ENCODE results near the gene DUSP16. TPM values are rescaled to one million over a fixed set of nuclear protein-coding genes. Genes with fewer than 3 reads are reported as not detected.

DUSP16 gene
- total RNA-seq, 1 donor from 2014 or later = 52.1 TPM

- Mint-ChIP-seq H3K36me3 (peaks cover 40% of the 10 kb centered on the region), H3K9me3 (no peaks in the 10 kb centered on the region), H3K27me3 (peaks cover 3% of the 10 kb centered on the region), H3K27ac (peak overlapping the region; percentile 93), H3K4me3 (peak overlapping the region; percentile 91), H3K4me1 (ENCODE audit: unreplicated experiment) (peaks cover 8% of the 10 kb centered on the region)
- TF ChIP-seq CTCF (conservative IDR thresholded peaks at IDR 0.05) = peak; percentile 18
- peak; percentile 72 for DNase-seq (ENCODE audit: extremely low spot score, unreplicated experiment)
Observed at GRCh38 chr12:12561371-12562015, 1.2 kb downstream of the DUSP16 start.

- no peak for TF ChIP-seq CTCF (conservative IDR thresholded peaks at IDR 0.05)
- Mint-ChIP-seq H3K4me1 (ENCODE audit: unreplicated experiment) (peaks cover 8% of the 10 kb centered on the region), H3K9me3 (no peaks in the 10 kb centered on the region), H3K27me3 (peaks cover 3% of the 10 kb centered on the region), H3K36me3 (peaks cover 40% of the 10 kb centered on the region), H3K4me3 (peak overlapping the region; percentile 91), H3K27ac (peak overlapping the region; percentile 93)
- no peak for DNase-seq (ENCODE audit: extremely low spot score, unreplicated experiment)
Observed at GRCh38 chr12:12560587-12561370, 1.9 kb downstream of the DUSP16 start.

- Mint-ChIP-seq H3K4me1 (ENCODE audit: unreplicated experiment) (peaks cover 8% of the 10 kb centered on the region), H3K27me3 (peaks cover under 1% of the 10 kb centered on the region), H3K36me3 (peaks cover 43% of the 10 kb centered on the region), H3K9me3 (no peaks in the 10 kb centered on the region), H3K27ac (peak overlapping the region; percentile 71), H3K4me3 (peak overlapping the region; percentile 91)
- TF ChIP-seq CTCF (conservative IDR thresholded peaks at IDR 0.05) = no peak
- no peak for DNase-seq (ENCODE audit: extremely low spot score, unreplicated experiment)
Observed at GRCh38 chr12:12559719-12560296, 2.9 kb downstream of the DUSP16 start.

GRCh38 chr12:12558291-12558690 lies 4.4 kb downstream of the DUSP16 start:
- DNase-seq (ENCODE audit: extremely low spot score, unreplicated experiment) = no peak
- no peaks in the 10 kb centered on the region for H3K9me3 Mint-ChIP-seq
- peaks cover 8% of the 10 kb centered on the region for H3K4me1 Mint-ChIP-seq (ENCODE audit: unreplicated experiment)
- peak overlapping the region; percentile 91 for H3K4me3 Mint-ChIP-seq
- peak overlapping the region; percentile 71 for H3K27ac Mint-ChIP-seq
- H3K36me3 Mint-ChIP-seq = peaks cover 45% of the 10 kb centered on the region
- H3K27me3 Mint-ChIP-seq = no peaks in the 10 kb centered on the region
- TF ChIP-seq CTCF (conservative IDR thresholded peaks at IDR 0.05) = no peak

GRCh38 chr12:12557733-12558132 lies 4.9 kb downstream of the DUSP16 start:
- Mint-ChIP-seq H3K4me3 (peak overlapping the region; percentile 91), H3K27ac (peak overlapping the region; percentile 71), H3K4me1 (ENCODE audit: unreplicated experiment) (peaks cover 8% of the 10 kb centered on the region), H3K9me3 (no peaks in the 10 kb centered on the region), H3K36me3 (peaks cover 45% of the 10 kb centered on the region), H3K27me3 (no peaks in the 10 kb centered on the region)
- DNase-seq (ENCODE audit: extremely low spot score, unreplicated experiment) = no peak
- TF ChIP-seq CTCF (conservative IDR thresholded peaks at IDR 0.05) = no peak

Data from type B pancreatic cell (in vitro differentiated cells).